ENCODE data around the gene DCTD. TPM values are rescaled to one million over a fixed set of nuclear protein-coding genes. Genes with fewer than 3 reads are reported as not detected.

The DCTD gene
- total RNA-seq, 1 donor from 2014 or later, result 93.7 TPM

- Mint-ChIP-seq H3K27me3 (ENCODE audit: low read depth) (no peaks in the 10 kb centered on the region), H3K36me3 (peaks cover 23% of the 10 kb centered on the region), H3K4me3 (no peak overlapping the region), H3K4me1 (peaks cover 45% of the 10 kb centered on the region), H3K9me3 (no peaks in the 10 kb centered on the region), H3K27ac (peak overlapping the region; percentile 39)
- no peak for DNase-seq (ENCODE audit: low spot score in 2 of 2, unreplicated experiment in 2 of 2)
- TF ChIP-seq, protein P1, sequence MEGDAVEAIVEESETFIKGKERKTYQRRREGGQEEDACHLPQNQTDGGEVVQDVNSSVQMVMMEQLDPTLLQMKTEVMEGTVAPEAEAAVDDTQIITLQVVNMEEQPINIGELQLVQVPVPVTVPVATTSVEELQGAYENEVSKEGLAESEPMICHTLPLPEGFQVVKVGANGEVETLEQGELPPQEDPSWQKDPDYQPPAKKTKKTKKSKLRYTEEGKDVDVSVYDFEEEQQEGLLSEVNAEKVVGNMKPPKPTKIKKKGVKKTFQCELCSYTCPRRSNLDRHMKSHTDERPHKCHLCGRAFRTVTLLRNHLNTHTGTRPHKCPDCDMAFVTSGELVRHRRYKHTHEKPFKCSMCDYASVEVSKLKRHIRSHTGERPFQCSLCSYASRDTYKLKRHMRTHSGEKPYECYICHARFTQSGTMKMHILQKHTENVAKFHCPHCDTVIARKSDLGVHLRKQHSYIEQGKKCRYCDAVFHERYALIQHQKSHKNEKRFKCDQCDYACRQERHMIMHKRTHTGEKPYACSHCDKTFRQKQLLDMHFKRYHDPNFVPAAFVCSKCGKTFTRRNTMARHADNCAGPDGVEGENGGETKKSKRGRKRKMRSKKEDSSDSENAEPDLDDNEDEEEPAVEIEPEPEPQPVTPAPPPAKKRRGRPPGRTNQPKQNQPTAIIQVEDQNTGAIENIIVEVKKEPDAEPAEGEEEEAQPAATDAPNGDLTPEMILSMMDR (IDR thresholded peaks at IDR 0.05; ENCODE audit: unreplicated experiment), result no peak
Measured at GRCh38 chr4:182914357-182914756, 2.8 kb downstream of the DCTD start.

- Mint-ChIP-seq H3K27me3 (ENCODE audit: low read depth) (no peaks in the 10 kb centered on the region), H3K4me3 (no peak overlapping the region), H3K9me3 (no peaks in the 10 kb centered on the region), H3K27ac (peak overlapping the region; percentile 73), H3K4me1 (peaks cover 43% of the 10 kb centered on the region), H3K36me3 (peaks cover 23% of the 10 kb centered on the region)
- no peak for DNase-seq (ENCODE audit: low spot score in 2 of 2, unreplicated experiment in 2 of 2)
- TF ChIP-seq, protein P1 (IDR thresholded peaks at IDR 0.05; ENCODE audit: unreplicated experiment), result no peak
Measured at GRCh38 chr4:182913621-182914020, 3.6 kb downstream of the DCTD start.

GRCh38 chr4:182913036-182913435 is 4.2 kb downstream of the DCTD start:
- TF ChIP-seq, protein P1 (IDR thresholded peaks at IDR 0.05; ENCODE audit: unreplicated experiment), result no peak
- H3K4me3 Mint-ChIP-seq, result peak overlapping the region; percentile 12
- H3K4me1 Mint-ChIP-seq, result peaks cover 37% of the 10 kb centered on the region
- H3K27ac Mint-ChIP-seq, result peak overlapping the region; percentile 73
- H3K9me3 Mint-ChIP-seq, result no peaks in the 10 kb centered on the region
- H3K36me3 Mint-ChIP-seq, result peaks cover 23% of the 10 kb centered on the region
- DNase-seq (ENCODE audit: low spot score in 2 of 2, unreplicated experiment in 2 of 2), result no peak
- no peaks in the 10 kb centered on the region for H3K27me3 Mint-ChIP-seq (ENCODE audit: low read depth)

DNA sequence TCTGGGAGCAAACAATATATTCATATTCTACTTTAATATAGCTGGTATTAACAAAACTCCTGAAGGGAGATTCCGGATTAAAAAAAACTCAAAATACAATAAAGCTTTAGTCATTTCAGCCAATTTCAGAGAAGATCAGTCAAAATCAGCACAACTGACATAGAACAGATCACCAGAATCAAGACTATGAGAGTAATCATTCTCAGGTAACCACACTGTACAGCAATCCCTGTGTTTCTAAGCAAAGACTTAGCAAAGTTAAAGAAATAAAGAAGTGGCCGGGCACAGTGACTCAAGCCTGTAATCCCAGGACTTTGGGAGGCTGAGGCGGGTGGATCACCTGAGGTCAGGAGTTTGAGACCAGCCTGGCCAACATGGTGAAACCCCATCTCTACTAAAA is 9.1 kb downstream of the DCTD start:
- TF ChIP-seq, protein P1 (IDR thresholded peaks at IDR 0.05; ENCODE audit: unreplicated experiment), result no peak
- H3K27me3 Mint-ChIP-seq (ENCODE audit: low read depth), result no peaks in the 10 kb centered on the region
- peaks cover 45% of the 10 kb centered on the region for H3K36me3 Mint-ChIP-seq
- no peaks in the 10 kb centered on the region for H3K9me3 Mint-ChIP-seq
- peaks cover 46% of the 10 kb centered on the region for H3K4me1 Mint-ChIP-seq
- DNase-seq (ENCODE audit: low spot score in 2 of 2, unreplicated experiment in 2 of 2), result no peak
- no peak overlapping the region for H3K27ac Mint-ChIP-seq
- no peak overlapping the region for H3K4me3 Mint-ChIP-seq

GRCh38 chr4:182907396-182907795 is 9.8 kb downstream of the DCTD start:
- TF ChIP-seq, protein P1 (IDR thresholded peaks at IDR 0.05; ENCODE audit: unreplicated experiment), result no peak
- Mint-ChIP-seq H3K27me3 (ENCODE audit: low read depth) (no peaks in the 10 kb centered on the region), H3K4me3 (no peak overlapping the region), H3K36me3 (peaks cover 46% of the 10 kb centered on the region), H3K27ac (no peak overlapping the region), H3K9me3 (no peaks in the 10 kb centered on the region), H3K4me1 (peaks cover 40% of the 10 kb centered on the region)
- no peak for DNase-seq (ENCODE audit: low spot score in 2 of 2, unreplicated experiment in 2 of 2)

GRCh38 chr4:182906786-182907185 is 10.4 kb downstream of the DCTD start:
- H3K36me3 Mint-ChIP-seq, result peaks cover 48% of the 10 kb centered on the region
- no peak for DNase-seq (ENCODE audit: low spot score in 2 of 2, unreplicated experiment in 2 of 2)
- no peaks in the 10 kb centered on the region for H3K27me3 Mint-ChIP-seq (ENCODE audit: low read depth)
- TF ChIP-seq, protein P1 (IDR thresholded peaks at IDR 0.05; ENCODE audit: unreplicated experiment), result no peak
- H3K27ac Mint-ChIP-seq, result no peak overlapping the region
- peaks cover 36% of the 10 kb centered on the region for H3K4me1 Mint-ChIP-seq
- H3K4me3 Mint-ChIP-seq, result no peak overlapping the region
- H3K9me3 Mint-ChIP-seq, result no peaks in the 10 kb centered on the region

Measured in mesothelial cell of epicardium (in vitro differentiated cells).